ENCODE results near the gene LRRC75A. TPM values are rescaled to one million over a fixed set of nuclear protein-coding genes. Genes with fewer than 3 reads are reported as not detected.

Gene LRRC75A
- total RNA-seq, 1 donor, result 6.1 TPM

GRCh38 chr17:16519021-16519420 is 27.0 kb upstream of the LRRC75A start:
- H3K4me3 ChIP-seq (ENCODE audit: low read depth, low read length), result no peak overlapping the region
- no peak for TF ChIP-seq CTCF (IDR thresholded peaks at IDR 0.05; ENCODE audit: insufficient read depth, low read length)
- no peak for DNase-seq (ENCODE audit: low read depth)

GRCh38 chr17:16517477-16517876 is 25.5 kb upstream of the LRRC75A start:
- TF ChIP-seq CTCF (IDR thresholded peaks at IDR 0.05; ENCODE audit: insufficient read depth, low read length), result no peak
- DNase-seq (ENCODE audit: low read depth), result no peak
- no peak overlapping the region for H3K4me3 ChIP-seq (ENCODE audit: low read depth, low read length)

- peak overlapping the region; percentile 26 for H3K4me3 ChIP-seq (ENCODE audit: low read depth, low read length)
- TF ChIP-seq CTCF (IDR thresholded peaks at IDR 0.05; ENCODE audit: insufficient read depth, low read length), result no peak
- peak; percentile 64 for DNase-seq (ENCODE audit: low read depth)
These were observed 24.6 kb upstream of the LRRC75A start for GRCh38 chr17:16516594-16517051.

- no peak for TF ChIP-seq CTCF (IDR thresholded peaks at IDR 0.05; ENCODE audit: insufficient read depth, low read length)
- DNase-seq (ENCODE audit: low read depth), result no peak
- H3K4me3 ChIP-seq (ENCODE audit: low read depth, low read length), result no peak overlapping the region
These were observed 23.9 kb upstream of the LRRC75A start for GRCh38 chr17:16515933-16516332.

- H3K4me3 ChIP-seq (ENCODE audit: low read depth, low read length), result no peak overlapping the region
- DNase-seq (ENCODE audit: low read depth), result no peak
- no peak for TF ChIP-seq CTCF (IDR thresholded peaks at IDR 0.05; ENCODE audit: insufficient read depth, low read length)
These were observed 21.9 kb upstream of the LRRC75A start for GRCh38 chr17:16513873-16514272.

- TF ChIP-seq CTCF (IDR thresholded peaks at IDR 0.05; ENCODE audit: insufficient read depth, low read length), result no peak
- no peak overlapping the region for H3K4me3 ChIP-seq (ENCODE audit: low read depth, low read length)
- DNase-seq (ENCODE audit: low read depth), result no peak
These were observed 20.0 kb upstream of the LRRC75A start for GRCh38 chr17:16512011-16512410.

- TF ChIP-seq CTCF (IDR thresholded peaks at IDR 0.05; ENCODE audit: insufficient read depth, low read length), result no peak
- H3K4me3 ChIP-seq (ENCODE audit: low read depth, low read length), result no peak overlapping the region
- no peak for DNase-seq (ENCODE audit: low read depth)
These were observed 19.6 kb upstream of the LRRC75A start for GRCh38 chr17:16511593-16511992.
